ENCODE data around the gene OSBP2.

The OSBP2 gene

GRCh38 chr22:30926706-30927105 lies 232.0 kb downstream of the OSBP2 start:
- TF ChIP-seq TAF1 (IDR thresholded peaks at IDR 0.05; ENCODE audit: borderline replicate concordance, insufficient read depth, low read length): no peak
- no peak for TF ChIP-seq FOXP2 (optimal IDR thresholded peaks at IDR 0.05; ENCODE audit: borderline replicate concordance, extremely low read depth, extremely low read length, insufficient read depth)

GRCh38 chr22:30927806-30928205 lies 233.1 kb downstream of the OSBP2 start:
- TF ChIP-seq REST (IDR thresholded peaks at IDR 0.05; ENCODE audit: insufficient read depth in 1 of 2, low read depth in 2 of 2, low read length in 2 of 2) (no peak), SIN3A (IDR thresholded peaks at IDR 0.05; ENCODE audit: borderline replicate concordance, insufficient read depth, low read length) (no peak), TAF1 (IDR thresholded peaks at IDR 0.05; ENCODE audit: borderline replicate concordance, insufficient read depth, low read length) (no peak), POLR2AphosphoS5 (IDR thresholded peaks at IDR 0.05; ENCODE audit: low read depth, low read length) (no peak), FOXP2 (optimal IDR thresholded peaks at IDR 0.05; ENCODE audit: borderline replicate concordance, extremely low read depth, extremely low read length, insufficient read depth) (no peak)

GRCh38 chr22:30928401-30928800 lies 233.7 kb downstream of the OSBP2 start:
- TF ChIP-seq TAF1 (IDR thresholded peaks at IDR 0.05; ENCODE audit: borderline replicate concordance, insufficient read depth, low read length): no peak
- TF ChIP-seq SIN3A (IDR thresholded peaks at IDR 0.05; ENCODE audit: borderline replicate concordance, insufficient read depth, low read length): no peak
- no peak for TF ChIP-seq REST (IDR thresholded peaks at IDR 0.05; ENCODE audit: insufficient read depth in 1 of 2, low read depth in 2 of 2, low read length in 2 of 2)
- TF ChIP-seq FOXP2 (optimal IDR thresholded peaks at IDR 0.05; ENCODE audit: borderline replicate concordance, extremely low read depth, extremely low read length, insufficient read depth): no peak
- no peak for TF ChIP-seq POLR2AphosphoS5 (IDR thresholded peaks at IDR 0.05; ENCODE audit: low read depth, low read length)

GRCh38 chr22:30930228-30930627 lies 235.6 kb downstream of the OSBP2 start:
- TF ChIP-seq TAF1 (IDR thresholded peaks at IDR 0.05; ENCODE audit: borderline replicate concordance, insufficient read depth, low read length) (no peak), FOXP2 (optimal IDR thresholded peaks at IDR 0.05; ENCODE audit: borderline replicate concordance, extremely low read depth, extremely low read length, insufficient read depth) (no peak), REST (IDR thresholded peaks at IDR 0.05; ENCODE audit: insufficient read depth in 1 of 2, low read depth in 2 of 2, low read length in 2 of 2) (no peak), SIN3A (IDR thresholded peaks at IDR 0.05; ENCODE audit: borderline replicate concordance, insufficient read depth, low read length) (no peak), POLR2AphosphoS5 (IDR thresholded peaks at IDR 0.05; ENCODE audit: low read depth, low read length) (no peak)

- no peak for TF ChIP-seq SIN3A (IDR thresholded peaks at IDR 0.05; ENCODE audit: borderline replicate concordance, insufficient read depth, low read length)
- no peak for TF ChIP-seq POLR2AphosphoS5 (IDR thresholded peaks at IDR 0.05; ENCODE audit: low read depth, low read length)
- no peak for TF ChIP-seq TAF1 (IDR thresholded peaks at IDR 0.05; ENCODE audit: borderline replicate concordance, insufficient read depth, low read length)
- no peak for TF ChIP-seq REST (IDR thresholded peaks at IDR 0.05; ENCODE audit: insufficient read depth in 1 of 2, low read depth in 2 of 2, low read length in 2 of 2)
- no peak for TF ChIP-seq FOXP2 (optimal IDR thresholded peaks at IDR 0.05; ENCODE audit: borderline replicate concordance, extremely low read depth, extremely low read length, insufficient read depth)
These were observed 237.0 kb downstream of the OSBP2 start for GRCh38 chr22:30931541-30932300.

Data from PFSK-1 (cell line).